ENCODE results near the gene RANBP17.

DNA sequence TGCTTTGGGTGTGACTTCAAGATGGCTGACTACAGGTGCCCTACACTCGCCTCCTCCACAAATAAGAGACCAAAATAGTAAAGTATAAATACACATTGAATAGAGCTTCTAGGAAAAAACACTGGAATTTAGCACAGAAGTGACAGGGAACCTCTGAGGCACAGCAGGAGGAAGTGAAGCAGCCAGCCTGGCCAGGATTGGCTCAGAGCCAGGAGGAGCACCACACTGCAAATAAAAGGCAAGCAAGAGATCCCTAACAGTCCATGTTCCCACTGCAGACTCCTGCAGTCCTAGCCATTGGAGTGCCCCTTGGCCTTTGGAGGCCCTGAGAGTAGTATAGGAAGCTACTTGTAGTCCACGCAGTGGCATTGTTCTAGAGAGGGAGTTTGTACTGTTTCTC, 260.6 kb downstream of the RANBP17 start:
- TF ChIP-seq, protein P1, sequence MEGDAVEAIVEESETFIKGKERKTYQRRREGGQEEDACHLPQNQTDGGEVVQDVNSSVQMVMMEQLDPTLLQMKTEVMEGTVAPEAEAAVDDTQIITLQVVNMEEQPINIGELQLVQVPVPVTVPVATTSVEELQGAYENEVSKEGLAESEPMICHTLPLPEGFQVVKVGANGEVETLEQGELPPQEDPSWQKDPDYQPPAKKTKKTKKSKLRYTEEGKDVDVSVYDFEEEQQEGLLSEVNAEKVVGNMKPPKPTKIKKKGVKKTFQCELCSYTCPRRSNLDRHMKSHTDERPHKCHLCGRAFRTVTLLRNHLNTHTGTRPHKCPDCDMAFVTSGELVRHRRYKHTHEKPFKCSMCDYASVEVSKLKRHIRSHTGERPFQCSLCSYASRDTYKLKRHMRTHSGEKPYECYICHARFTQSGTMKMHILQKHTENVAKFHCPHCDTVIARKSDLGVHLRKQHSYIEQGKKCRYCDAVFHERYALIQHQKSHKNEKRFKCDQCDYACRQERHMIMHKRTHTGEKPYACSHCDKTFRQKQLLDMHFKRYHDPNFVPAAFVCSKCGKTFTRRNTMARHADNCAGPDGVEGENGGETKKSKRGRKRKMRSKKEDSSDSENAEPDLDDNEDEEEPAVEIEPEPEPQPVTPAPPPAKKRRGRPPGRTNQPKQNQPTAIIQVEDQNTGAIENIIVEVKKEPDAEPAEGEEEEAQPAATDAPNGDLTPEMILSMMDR (tag by site-specific recombination; IDR thresholded peaks at IDR 0.05), result no peak
- TF ChIP-seq ZBTB7A (tag by site-specific recombination; IDR thresholded peaks at IDR 0.05; ENCODE audit: low read depth), result no peak
- TF ChIP-seq KLF9 (tag by site-specific recombination; IDR thresholded peaks at IDR 0.05; ENCODE audit: low read depth), result no peak
- TF ChIP-seq, protein P2, sequence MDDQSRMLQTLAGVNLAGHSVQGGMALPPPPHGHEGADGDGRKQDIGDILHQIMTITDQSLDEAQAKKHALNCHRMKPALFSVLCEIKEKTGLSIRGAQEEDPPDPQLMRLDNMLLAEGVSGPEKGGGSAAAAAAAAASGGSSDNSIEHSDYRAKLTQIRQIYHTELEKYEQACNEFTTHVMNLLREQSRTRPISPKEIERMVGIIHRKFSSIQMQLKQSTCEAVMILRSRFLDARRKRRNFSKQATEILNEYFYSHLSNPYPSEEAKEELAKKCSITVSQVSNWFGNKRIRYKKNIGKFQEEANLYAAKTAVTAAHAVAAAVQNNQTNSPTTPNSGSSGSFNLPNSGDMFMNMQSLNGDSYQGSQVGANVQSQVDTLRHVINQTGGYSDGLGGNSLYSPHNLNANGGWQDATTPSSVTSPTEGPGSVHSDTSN (CRISPR knock-in tag; IDR thresholded peaks at IDR 0.05), result no peak
- TF ChIP-seq, protein P3, sequence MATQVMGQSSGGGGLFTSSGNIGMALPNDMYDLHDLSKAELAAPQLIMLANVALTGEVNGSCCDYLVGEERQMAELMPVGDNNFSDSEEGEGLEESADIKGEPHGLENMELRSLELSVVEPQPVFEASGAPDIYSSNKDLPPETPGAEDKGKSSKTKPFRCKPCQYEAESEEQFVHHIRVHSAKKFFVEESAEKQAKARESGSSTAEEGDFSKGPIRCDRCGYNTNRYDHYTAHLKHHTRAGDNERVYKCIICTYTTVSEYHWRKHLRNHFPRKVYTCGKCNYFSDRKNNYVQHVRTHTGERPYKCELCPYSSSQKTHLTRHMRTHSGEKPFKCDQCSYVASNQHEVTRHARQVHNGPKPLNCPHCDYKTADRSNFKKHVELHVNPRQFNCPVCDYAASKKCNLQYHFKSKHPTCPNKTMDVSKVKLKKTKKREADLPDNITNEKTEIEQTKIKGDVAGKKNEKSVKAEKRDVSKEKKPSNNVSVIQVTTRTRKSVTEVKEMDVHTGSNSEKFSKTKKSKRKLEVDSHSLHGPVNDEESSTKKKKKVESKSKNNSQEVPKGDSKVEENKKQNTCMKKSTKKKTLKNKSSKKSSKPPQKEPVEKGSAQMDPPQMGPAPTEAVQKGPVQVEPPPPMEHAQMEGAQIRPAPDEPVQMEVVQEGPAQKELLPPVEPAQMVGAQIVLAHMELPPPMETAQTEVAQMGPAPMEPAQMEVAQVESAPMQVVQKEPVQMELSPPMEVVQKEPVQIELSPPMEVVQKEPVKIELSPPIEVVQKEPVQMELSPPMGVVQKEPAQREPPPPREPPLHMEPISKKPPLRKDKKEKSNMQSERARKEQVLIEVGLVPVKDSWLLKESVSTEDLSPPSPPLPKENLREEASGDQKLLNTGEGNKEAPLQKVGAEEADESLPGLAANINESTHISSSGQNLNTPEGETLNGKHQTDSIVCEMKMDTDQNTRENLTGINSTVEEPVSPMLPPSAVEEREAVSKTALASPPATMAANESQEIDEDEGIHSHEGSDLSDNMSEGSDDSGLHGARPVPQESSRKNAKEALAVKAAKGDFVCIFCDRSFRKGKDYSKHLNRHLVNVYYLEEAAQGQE (tag by site-specific recombination; IDR thresholded peaks at IDR 0.05), result no peak
- TF ChIP-seq YY1 (tag by site-specific recombination; IDR thresholded peaks at IDR 0.05), result no peak
- TF ChIP-seq ZNF768 (tag by site-specific recombination; IDR thresholded peaks at IDR 0.05), result no peak
